Naive thymus-derived CD8-positive, alpha-beta T cell (primary cell): ENCODE data around the gene HSD17B1. TPM values are rescaled to one million over a fixed set of nuclear protein-coding genes. Genes with fewer than 3 reads are reported as not detected.

Source experiments
- ATAC-seq, 2 donors: fragments of 150-1000 bp; cut with Tn5 transposase in 1 of 2; sonication (Bioruptor Pico), chemical (Tn5 transposase) in 1 of 2; 1 replicate in 1 of 2; 2 replicates in 1 of 2; pipeline ENCODE4 v1.10.0; 2021; ENCODE audit warnings: mild to moderate bottlenecking in 2 of 2, moderate library complexity in 2 of 2
- POLR2A ChIA-PET: fragments of 350-600 bp; sonication (Branson Sonifier 250); formaldehyde crosslinking; loops from one replicate; lab custom pipeline; 2021; ENCODE audit warnings: antibody characterized with exemption; lab: Charles Lee
- DNase-seq, 10 donors: peaks; one replicate each; pipeline versions ENCODE4 v3.0.0 to v3.0.0-alpha.2; 2020 to 2022
- H3K27ac Mint-ChIP-seq, 10 donors: one replicate each; pipeline ENCODE4 v1.8.0; 2020 to 2022; ENCODE audit warnings: mild to moderate bottlenecking in 10 of 10, mixed read lengths in 10 of 10, moderate library complexity in 4 of 10, inconsistent platforms in 1 of 10
- H3K27me3 Mint-ChIP-seq, 5 donors: one replicate each; pipeline ENCODE4 v1.8.0; 2021 to 2022; ENCODE audit warnings: mixed read lengths in 5 of 5
- H3K36me3 Mint-ChIP-seq, 3 donors: one replicate each; pipeline ENCODE4 v1.8.0; 2020 to 2022; ENCODE audit warnings: mixed read lengths in 3 of 3, mild to moderate bottlenecking in 2 of 3, inconsistent platforms in 1 of 3
- H3K4me1 Mint-ChIP-seq, 4 donors: one replicate each; pipeline ENCODE4 v1.8.0; 2021 to 2022; ENCODE audit warnings: mixed read lengths in 4 of 4
- H3K4me3 Mint-ChIP-seq, 10 donors: one replicate each; pipeline ENCODE4 v1.8.0; 2020 to 2022; ENCODE audit warnings: mild to moderate bottlenecking in 10 of 10, mixed read lengths in 10 of 10, moderate library complexity in 6 of 10, inconsistent platforms in 1 of 10
- H3K9me3 Mint-ChIP-seq, 9 donors: one replicate each; pipeline ENCODE4 v1.8.0; 2020 to 2022; ENCODE audit warnings: mixed read lengths in 9 of 9, mild to moderate bottlenecking in 3 of 9, inconsistent platforms in 1 of 9, moderate library complexity in 1 of 9
- polyA plus RNA-seq, 3 donors: library from polyadenylated mRNA; unstranded; fragments of 300-500 nt; fragmentation: Illumina TruSeq; gene quantifications; one replicate each; pipeline ENCODE4 v1.2.3, GENCODE V29; 2021
- total RNA-seq, 8 experiments: library from RNA in 2 of 8; stranded (reverse) in 2 of 8; gene quantifications; one replicate each; pipeline ENCODE4 v1.2.3 and lab custom pipeline; 2021 to 2026

HSD17B1 gene
- total and polyA plus RNA-seq, 5 experiments from 2014 or later = 0.18 to 2.1 (median 0.98) TPM

DNA sequence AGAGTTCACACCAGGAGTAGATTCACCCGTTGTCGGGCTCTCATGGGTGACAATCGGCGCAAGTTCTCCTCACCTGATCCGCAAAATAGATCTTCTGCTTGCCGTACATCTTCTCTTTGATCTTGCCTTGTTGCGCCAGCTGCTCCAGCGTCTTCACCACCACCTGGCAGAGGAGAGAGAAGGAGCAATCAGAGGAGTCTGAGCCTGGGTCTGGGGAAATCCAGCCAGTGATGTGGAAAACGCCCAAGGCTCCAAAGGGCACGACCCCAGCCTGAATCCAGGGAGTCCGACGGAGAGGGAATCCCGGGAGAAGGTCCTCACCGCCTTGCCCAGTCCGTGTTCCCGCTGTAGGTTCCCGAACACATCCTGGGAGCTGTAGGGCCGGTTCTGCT lies 24.4 kb downstream of the HSD17B1 start:
- no peak for ATAC-seq
- Mint-ChIP-seq H3K4me1 (peaks cover 14 to 39% (median 32%) of the 10 kb centered on the region in 4 donors), H3K36me3 (peaks cover 0 to 59% (median 5%) of the 10 kb centered on the region in 3 donors), H3K4me3 (peak overlapping the region; percentile 90 to 100 (median 98)), H3K9me3 (no peaks in the 10 kb centered on the region), H3K27ac (peak overlapping the region in 8 of 10 donors; percentile 62 to 99 (median 87)), H3K27me3 (no peaks in the 10 kb centered on the region)
- no peak for DNase-seq
- POLR2A ChIA-PET = interaction anchor here (0.6 to 4.8 kb wide), 13 partner anchors 11 to 360 kb away, joined by 3 to 41 read pairs (median 7); partner anchors contain the start of genes BECN1, MLX, NAGLU and PLEKHH3

DNA sequence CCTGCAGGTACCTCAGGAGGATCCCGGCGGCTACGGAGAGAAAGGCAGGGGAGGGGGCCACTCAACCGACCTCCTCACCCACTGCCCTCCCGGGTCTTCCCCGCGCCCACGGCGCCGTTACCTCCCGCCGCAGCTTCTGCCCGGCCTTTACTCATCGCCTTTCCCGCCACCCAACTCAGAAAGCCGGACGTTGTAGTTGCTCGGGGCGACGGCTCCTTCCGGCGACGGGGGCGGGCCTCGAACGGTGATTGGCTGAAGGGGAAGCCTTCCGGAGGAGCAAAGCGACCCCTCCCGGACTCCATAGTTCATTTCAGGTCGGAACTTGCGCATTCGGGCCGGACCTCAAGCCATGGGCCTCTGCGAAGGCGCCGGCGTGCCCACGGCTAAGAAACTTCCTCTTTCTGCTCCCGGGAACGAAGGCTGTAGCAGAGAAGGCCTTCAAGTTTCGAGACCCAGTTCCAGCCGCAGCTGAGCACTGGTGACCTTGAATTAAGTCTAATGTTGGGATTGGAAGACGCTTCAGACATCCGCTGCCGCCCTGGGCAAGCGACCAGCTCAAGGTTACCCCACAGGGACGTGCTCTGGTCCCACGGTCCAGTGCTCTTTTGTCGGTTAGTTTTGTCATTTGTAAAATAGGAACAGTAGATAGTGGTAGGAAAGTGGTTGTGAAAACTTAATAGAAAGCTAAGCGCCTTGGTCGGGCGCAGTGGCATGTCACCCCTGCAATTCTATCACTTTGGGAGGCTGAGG lies 25.0 kb downstream of the HSD17B1 start, which contains the start of gene PSMC3IP:
PSMC3IP (minus strand) TSS at position 198 of the 750 bp plus-strand sequence; CDS start at position 155, 43 bp downstream.
- ATAC-seq (peak; percentile 93), DNase-seq (peak; percentile 81 to 94 (median 86))
- H3K27ac Mint-ChIP-seq = peak within 1 kb of the TSS; percentile 86 to 99 (median 96)
- peaks cover 0 to 60% (median 5%) of the 10 kb centered on the region in 3 donors for H3K36me3 Mint-ChIP-seq
- H3K9me3 Mint-ChIP-seq = no peaks in the 10 kb centered on the region
- H3K4me3 Mint-ChIP-seq = peak within 1 kb of the TSS; percentile 90 to 100 (median 98)
- POLR2A ChIA-PET = interaction anchor here (0.5 to 4.8 kb wide), 27 partner anchors 8 to 361 kb away, joined by 3 to 41 read pairs (median 5); partner anchors contain the start of genes BECN1, MLX, NAGLU and PLEKHH3
- no peaks in the 10 kb centered on the region for H3K27me3 Mint-ChIP-seq
- H3K4me1 Mint-ChIP-seq = peaks cover 14 to 39% (median 32%) of the 10 kb centered on the region in 4 donors

- Mint-ChIP-seq H3K27me3 (no peaks in the 10 kb centered on the region), H3K4me1 (peaks cover 14 to 35% (median 32%) of the 10 kb centered on the region in 4 donors), H3K9me3 (no peaks in the 10 kb centered on the region), H3K27ac (peak overlapping the region; percentile 86 to 99 (median 96)), H3K36me3 (peaks cover 0 to 60% (median 4%) of the 10 kb centered on the region in 3 donors), H3K4me3 (peak overlapping the region; percentile 90 to 100 (median 98))
- POLR2A ChIA-PET = interaction anchor here (0.5 to 4.8 kb wide), 24 partner anchors 8 to 338 kb away, joined by 3 to 41 read pairs (median 5); partner anchors contain the start of genes BECN1, MLX, NAGLU and PLEKHH3
- peak; percentile 52 to 61 for ATAC-seq
- DNase-seq = peak; percentile 51 to 81 (median 66)
Observed at GRCh38 chr17:42578282-42578869, 25.7 kb downstream of the HSD17B1 start.

- H3K27ac Mint-ChIP-seq = peak overlapping the region in 8 of 10 donors; percentile 20 to 80 (median 56)
- peaks cover 0 to 63% (median 6%) of the 10 kb centered on the region in 3 donors for H3K36me3 Mint-ChIP-seq
- POLR2A ChIA-PET = interaction anchor here (0.6 to 4.8 kb wide), 3 partner anchors 13 to 127 kb away, joined by 3 to 41 read pairs (median 14); partner anchors contain the start of genes MLX, RETREG3 and TUBG1
- DNase-seq (no peak), ATAC-seq (no peak)
- peak overlapping the region in 5 of 10 donors; percentile 2 to 59 (median 48) for H3K4me3 Mint-ChIP-seq
- H3K27me3 Mint-ChIP-seq = no peaks in the 10 kb centered on the region
- H3K4me1 Mint-ChIP-seq = peaks cover 14 to 34% (median 32%) of the 10 kb centered on the region in 4 donors
- no peaks in the 10 kb centered on the region for H3K9me3 Mint-ChIP-seq
Observed at GRCh38 chr17:42579794-42580551, 27.2 kb downstream of the HSD17B1 start.

GRCh38 chr17:42581744-42582270 lies 29.1 kb downstream of the HSD17B1 start:
- no peaks in the 10 kb centered on the region for H3K9me3 Mint-ChIP-seq
- peak overlapping the region in 1 of 10 donors; percentile 29 for H3K27ac Mint-ChIP-seq
- DNase-seq (no peak), ATAC-seq (no peak)
- no peaks in the 10 kb centered on the region for H3K27me3 Mint-ChIP-seq
- peaks cover 9 to 29% (median 24%) of the 10 kb centered on the region in 4 donors for H3K4me1 Mint-ChIP-seq
- POLR2A ChIA-PET = interaction anchor here (3.1 kb wide), 1 partner anchor 27 kb away, joined by 14 read pairs; the partner anchor contains the start of genes RETREG3 and TUBG1
- H3K4me3 Mint-ChIP-seq = no peak overlapping the region
- peaks cover 0 to 74% (median 6%) of the 10 kb centered on the region in 3 donors for H3K36me3 Mint-ChIP-seq

GRCh38 chr17:42584880-42585279 lies 32.2 kb downstream of the HSD17B1 start:
- ATAC-seq = no peak
- H3K27me3 Mint-ChIP-seq = no peaks in the 10 kb centered on the region
- peak overlapping the region in 3 of 10 donors; percentile 21 to 62 (median 25) for H3K27ac Mint-ChIP-seq
- H3K4me1 Mint-ChIP-seq = peaks cover 6 to 9% (median 7%) of the 10 kb centered on the region in 4 donors
- POLR2A ChIA-PET = interaction anchor here (0.7 kb wide), 1 partner anchor 33 kb away, joined by 4 read pairs; no protein-coding TSS in a partner anchor
- H3K9me3 Mint-ChIP-seq = no peaks in the 10 kb centered on the region
- no peak overlapping the region for H3K4me3 Mint-ChIP-seq
- DNase-seq = no peak
- H3K36me3 Mint-ChIP-seq = peaks cover 0 to 99% (median 9%) of the 10 kb centered on the region in 3 donors

DNA sequence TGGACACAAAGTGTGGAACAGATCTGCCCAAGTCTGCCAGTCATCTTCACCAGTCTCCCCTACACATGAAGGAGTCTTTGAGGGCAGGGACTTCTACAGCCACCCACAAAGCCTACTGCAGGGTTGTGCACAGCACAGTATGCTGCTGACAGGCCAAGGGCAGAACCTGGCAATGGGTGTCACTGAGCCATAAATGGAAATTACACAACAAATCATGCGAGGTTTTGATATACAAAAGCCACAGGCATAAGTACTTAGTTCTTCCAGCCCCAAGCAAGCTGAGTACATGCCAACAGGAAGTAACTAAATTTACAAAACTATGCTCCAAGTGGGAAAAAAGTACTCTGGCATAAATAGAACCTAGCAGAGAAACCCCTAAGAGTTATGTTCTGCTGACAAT lies 32.6 kb downstream of the HSD17B1 start:
- DNase-seq = no peak
- Mint-ChIP-seq H3K9me3 (no peaks in the 10 kb centered on the region), H3K36me3 (peaks cover 0 to 100% (median 9%) of the 10 kb centered on the region in 3 donors), H3K4me3 (no peak overlapping the region), H3K27ac (no peak overlapping the region), H3K4me1 (peaks cover 5 to 9% (median 7%) of the 10 kb centered on the region in 4 donors), H3K27me3 (no peaks in the 10 kb centered on the region)
- POLR2A ChIA-PET = interaction anchor here (0.7 to 1.0 kb wide), 2 partner anchors 23 to 34 kb away, joined by 3 to 4 read pairs; partner anchors contain the start of gene RETREG3
- ATAC-seq = no peak

- Mint-ChIP-seq H3K27me3 (no peaks in the 10 kb centered on the region), H3K4me3 (no peak overlapping the region), H3K9me3 (no peaks in the 10 kb centered on the region), H3K4me1 (peaks cover 3 to 9% (median 7%) of the 10 kb centered on the region in 4 donors), H3K36me3 (peaks cover 0 to 100% (median 9%) of the 10 kb centered on the region in 3 donors), H3K27ac (peak overlapping the region in 7 of 10 donors; percentile 31 to 79 (median 53))
- DNase-seq (no peak), ATAC-seq (no peak)
- POLR2A ChIA-PET = interaction anchor here (0.5 to 1.0 kb wide), 4 partner anchors 18 to 220 kb away, joined by 3 to 4 read pairs (median 3); partner anchors contain the start of gene RETREG3
Observed at GRCh38 chr17:42586514-42587230, 33.9 kb downstream of the HSD17B1 start.

DNA sequence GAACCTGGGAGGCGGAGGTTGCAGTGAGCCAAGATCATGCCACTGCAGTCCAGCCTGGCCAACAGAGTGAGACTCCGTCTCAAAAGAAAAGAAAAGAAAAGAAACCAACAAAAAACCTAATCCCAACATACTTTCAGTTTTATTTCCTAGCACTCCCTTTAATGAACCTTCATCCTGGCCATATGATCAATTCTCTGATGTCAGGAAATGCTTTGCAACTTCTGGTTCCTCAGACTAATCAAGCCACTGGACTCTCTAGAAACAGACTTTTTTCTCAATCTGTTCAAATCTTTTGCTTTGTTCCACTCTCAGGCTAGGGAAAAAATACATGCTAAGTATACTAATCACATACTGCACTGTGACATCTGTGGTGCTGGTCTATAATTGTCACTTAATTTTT lies 38.2 kb downstream of the HSD17B1 start:
- Mint-ChIP-seq H3K27me3 (no peaks in the 10 kb centered on the region), H3K9me3 (no peaks in the 10 kb centered on the region), H3K36me3 (peaks cover 0 to 83% (median 8%) of the 10 kb centered on the region in 3 donors), H3K4me1 (peaks cover 6 to 19% (median 13%) of the 10 kb centered on the region in 4 donors), H3K27ac (peak overlapping the region in 3 of 10 donors; percentile 20 to 53 (median 25)), H3K4me3 (no peak overlapping the region)
- no peak for DNase-seq
- POLR2A ChIA-PET = interaction anchor here (0.7 to 1.6 kb wide), 4 partner anchors 19 to 77 kb away, joined by 3 to 5 read pairs (median 3); partner anchors contain the start of genes RETREG3 and TUBG1
- ATAC-seq = no peak

DNA sequence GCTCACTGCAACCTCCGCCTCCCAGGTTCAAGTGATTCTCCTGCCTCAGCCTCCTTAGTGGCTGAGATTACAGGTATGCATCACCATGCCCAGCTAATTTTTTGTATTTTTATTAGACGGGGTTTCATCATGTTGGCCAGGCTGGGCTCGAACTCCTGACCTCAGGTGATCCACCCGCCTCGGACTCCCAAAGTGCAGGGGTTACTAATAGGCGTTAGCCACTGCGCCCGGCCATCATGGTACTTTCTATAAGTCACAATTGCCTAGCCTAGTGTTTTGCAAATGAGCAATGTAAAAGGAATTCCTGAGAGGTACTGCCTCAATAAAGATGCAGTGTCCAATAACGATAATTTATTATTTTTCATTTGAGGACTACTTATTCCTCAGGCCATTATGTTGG lies 38.7 kb downstream of the HSD17B1 start:
- Mint-ChIP-seq H3K4me3 (no peak overlapping the region), H3K9me3 (no peaks in the 10 kb centered on the region), H3K36me3 (peaks cover 0 to 80% (median 8%) of the 10 kb centered on the region in 3 donors), H3K27ac (no peak overlapping the region), H3K27me3 (no peaks in the 10 kb centered on the region), H3K4me1 (peaks cover 7 to 21% (median 14%) of the 10 kb centered on the region in 4 donors)
- ATAC-seq = no peak
- no peak for DNase-seq
- POLR2A ChIA-PET = interaction anchor here (0.7 to 1.6 kb wide), 4 partner anchors 18 to 77 kb away, joined by 3 to 5 read pairs (median 3); partner anchors contain the start of genes RETREG3 and TUBG1
